ENCODE measurements around the gene CAPN11. TPM values are rescaled to one million over a fixed set of nuclear protein-coding genes. Genes with fewer than 3 reads are reported as not detected.

Gene CAPN11
- total RNA-seq, 1 donor from 2014 or later: 2.3 TPM

- no peak for TF ChIP-seq CTCF (IDR thresholded peaks at IDR 0.05; ENCODE audit: unreplicated experiment)
- Mint-ChIP-seq H3K4me1 (ENCODE audit: unreplicated experiment) (peaks cover 48% of the 10 kb centered on the region), H3K36me3 (ENCODE audit: low read depth, unreplicated experiment) (no peaks in the 10 kb centered on the region), H3K27ac (ENCODE audit: unreplicated experiment) (peak overlapping the region; percentile 100), H3K4me3 (ENCODE audit: unreplicated experiment) (no peak overlapping the region), H3K27me3 (ENCODE audit: unreplicated experiment) (peaks cover 3% of the 10 kb centered on the region), H3K9me3 (ENCODE audit: unreplicated experiment) (no peaks in the 10 kb centered on the region)
- no peak for DNase-seq (ENCODE audit: low spot score)
Observed at GRCh38 chr6:44201200-44201599, 42.6 kb downstream of the CAPN11 start.

- Mint-ChIP-seq H3K4me1 (ENCODE audit: unreplicated experiment) (peaks cover 53% of the 10 kb centered on the region), H3K36me3 (ENCODE audit: low read depth, unreplicated experiment) (no peaks in the 10 kb centered on the region), H3K27me3 (ENCODE audit: unreplicated experiment) (peaks cover 3% of the 10 kb centered on the region), H3K9me3 (ENCODE audit: unreplicated experiment) (no peaks in the 10 kb centered on the region), H3K4me3 (ENCODE audit: unreplicated experiment) (peak overlapping the region; percentile 37), H3K27ac (ENCODE audit: unreplicated experiment) (peak overlapping the region; percentile 100)
- no peak for DNase-seq (ENCODE audit: low spot score)
- TF ChIP-seq CTCF (IDR thresholded peaks at IDR 0.05; ENCODE audit: unreplicated experiment): no peak
Observed at GRCh38 chr6:44201638-44202303, 43.2 kb downstream of the CAPN11 start.

- H3K4me3 Mint-ChIP-seq (ENCODE audit: unreplicated experiment): peak overlapping the region; percentile 70
- TF ChIP-seq CTCF (IDR thresholded peaks at IDR 0.05; ENCODE audit: unreplicated experiment): no peak
- peaks cover 3% of the 10 kb centered on the region for H3K27me3 Mint-ChIP-seq (ENCODE audit: unreplicated experiment)
- peaks cover 55% of the 10 kb centered on the region for H3K4me1 Mint-ChIP-seq (ENCODE audit: unreplicated experiment)
- no peaks in the 10 kb centered on the region for H3K9me3 Mint-ChIP-seq (ENCODE audit: unreplicated experiment)
- H3K36me3 Mint-ChIP-seq (ENCODE audit: low read depth, unreplicated experiment): no peaks in the 10 kb centered on the region
- peak overlapping the region; percentile 100 for H3K27ac Mint-ChIP-seq (ENCODE audit: unreplicated experiment)
- peak; percentile 57 for DNase-seq (ENCODE audit: low spot score)
Observed at GRCh38 chr6:44202332-44202971, 43.8 kb downstream of the CAPN11 start.

- Mint-ChIP-seq H3K36me3 (ENCODE audit: low read depth, unreplicated experiment) (no peaks in the 10 kb centered on the region), H3K9me3 (ENCODE audit: unreplicated experiment) (no peaks in the 10 kb centered on the region)
- no peak for TF ChIP-seq CTCF (IDR thresholded peaks at IDR 0.05; ENCODE audit: unreplicated experiment)
Observed at GRCh38 chr6:44202972-44203750, 44.5 kb downstream of the CAPN11 start.

More at GRCh38 chr6:44202972-44203750, 44.5 kb downstream of the CAPN11 start:
- DNase-seq (ENCODE audit: low spot score): no peak
- Mint-ChIP-seq H3K27ac (ENCODE audit: unreplicated experiment) (peak overlapping the region; percentile 100), H3K4me1 (ENCODE audit: unreplicated experiment) (peaks cover 59% of the 10 kb centered on the region), H3K4me3 (ENCODE audit: unreplicated experiment) (peak overlapping the region; percentile 10), H3K27me3 (ENCODE audit: unreplicated experiment) (peaks cover 3% of the 10 kb centered on the region)

All from endothelial cell (in vitro differentiated cells).